Measurements from ENCODE around the gene USB1.

USB1 gene

GRCh38 chr16:58021661-58022551 is 20.7 kb downstream of the USB1 start:
- DNase-seq: no peak

GRCh38 chr16:58022601-58023371 is 21.6 kb downstream of the USB1 start:
- DNase-seq: no peak

- no peak for DNase-seq
These were observed 23.5 kb downstream of the USB1 start for GRCh38 chr16:58024486-58025350.

- DNase-seq: no peak
These were observed 24.3 kb downstream of the USB1 start, which contains the start of gene MMP15 for GRCh38 chr16:58025351-58026138. Gene MMP15, plus strand, starts transcription at chr16:58025754. Its CDS starts 597 bp downstream, at chr16:58026351.

- DNase-seq: no peak
These were observed 25.0 kb downstream of the USB1 start for GRCh38 chr16:58026139-58026704.

GRCh38 chr16:58026705-58027160 is 25.5 kb downstream of the USB1 start:
- DNase-seq: no peak

- DNase-seq: no peak
These were observed 26.1 kb downstream of the USB1 start for GRCh38 chr16:58027161-58027915.

GRCh38 chr16:58027916-58028455 is 26.8 kb downstream of the USB1 start:
- DNase-seq: no peak

GRCh38 chr16:58028541-58029070 is 27.4 kb downstream of the USB1 start:
- no peak for DNase-seq

- no peak for DNase-seq
These were observed 28.2 kb downstream of the USB1 start for GRCh38 chr16:58029410-58029809.

GRCh38 chr16:58030136-58030840 is 29.1 kb downstream of the USB1 start:
- no peak for DNase-seq

GRCh38 chr16:58031016-58031800 is 30.0 kb downstream of the USB1 start:
- DNase-seq: no peak

- no peak for DNase-seq
These were observed 31.6 kb downstream of the USB1 start for GRCh38 chr16:58032710-58033293.

GRCh38 chr16:58034128-58034685 is 33.0 kb downstream of the USB1 start:
- DNase-seq: no peak

GRCh38 chr16:58034774-58035173 is 33.6 kb downstream of the USB1 start:
- DNase-seq: no peak

GRCh38 chr16:58035356-58036170 is 34.4 kb downstream of the USB1 start:
- DNase-seq: no peak

GRCh38 chr16:58036943-58037342 is 35.7 kb downstream of the USB1 start:
- DNase-seq: no peak
